Right atrium auricular region (tissue), 2 donors: ENCODE measurements around the gene AQP6. TPM values are rescaled to one million over a fixed set of nuclear protein-coding genes. Genes with fewer than 3 reads are reported as not detected.

Experiments
- DNase-seq: peaks from one replicate; pipeline ENCODE4 v3.0.0-alpha.2; 2019; ENCODE audit warnings: low spot score
- H3K27ac ChIP-seq, 2 donors: fragments of 200-600 bp; sonication (generic); 1 replicate in 1 of 2; 2 replicates in 1 of 2; pipeline ENCODE4 v1.5.1; 2016 to 2019
- H3K27me3 ChIP-seq, 2 donors: fragments of 200-600 bp; sonication (generic); one replicate each; pipeline versions ENCODE4 v1.5.1 to v1.6.0; 2017 to 2019
- H3K36me3 ChIP-seq: fragments of 200-600 bp; sonication (generic); one replicate; pipeline ENCODE4 v1.5.1; 2016
- H3K4me1 ChIP-seq, 2 donors: fragments of 200-600 bp; sonication (generic); one replicate each; pipeline versions ENCODE4 v1.5.1 to v1.6.0; 2017 to 2019
- H3K4me3 ChIP-seq, 2 donors: fragments of 200-600 bp; sonication (generic); 1 replicate in 1 of 2; 2 replicates in 1 of 2; pipeline ENCODE4 v1.5.1; 2017 to 2019; ENCODE audit warnings: mild to moderate bottlenecking in 1 of 2, moderate library complexity in 1 of 2
- H3K9me3 ChIP-seq, 2 donors: fragments of 200-600 bp; sonication (generic); one replicate each; pipeline ENCODE4 v1.5.1; 2019
- CTCF ChIP-seq, 2 donors: fragments of 200-600 bp; sonication (generic); IDR thresholded peaks; one replicate each; pipeline ENCODE4 v1.5.1; 2019; ENCODE audit warnings: antibody characterized with exemption in 2 of 2
- total RNA-seq, 2 donors: library from RNA; depleted of rRNA; stranded (reverse); fragments of >200 nt; gene quantifications; one replicate each; pipeline ENCODE4 v1.1.0, GENCODE V29; 2016

AQP6 gene
- total RNA-seq, 2 donors from 2014 or later = 0.08 TPM; not detected in 1

- Histone ChIP-seq H3K27me3 (no peaks in the 10 kb centered on the region), H3K9me3 (no peaks in the 10 kb centered on the region), H3K36me3 (no peaks in the 10 kb centered on the region), H3K4me1 (peaks cover 0 to 30% of the 10 kb centered on the region in 2 donors), H3K27ac (no peak overlapping the region), H3K4me3 (no peak overlapping the region)
- no peak for TF ChIP-seq CTCF (IDR thresholded peaks at IDR 0.05)
- DNase-seq = no peak
Measured at GRCh38 chr12:49966511-49967041, 6.2 kb upstream of the AQP6 start.

DNA sequence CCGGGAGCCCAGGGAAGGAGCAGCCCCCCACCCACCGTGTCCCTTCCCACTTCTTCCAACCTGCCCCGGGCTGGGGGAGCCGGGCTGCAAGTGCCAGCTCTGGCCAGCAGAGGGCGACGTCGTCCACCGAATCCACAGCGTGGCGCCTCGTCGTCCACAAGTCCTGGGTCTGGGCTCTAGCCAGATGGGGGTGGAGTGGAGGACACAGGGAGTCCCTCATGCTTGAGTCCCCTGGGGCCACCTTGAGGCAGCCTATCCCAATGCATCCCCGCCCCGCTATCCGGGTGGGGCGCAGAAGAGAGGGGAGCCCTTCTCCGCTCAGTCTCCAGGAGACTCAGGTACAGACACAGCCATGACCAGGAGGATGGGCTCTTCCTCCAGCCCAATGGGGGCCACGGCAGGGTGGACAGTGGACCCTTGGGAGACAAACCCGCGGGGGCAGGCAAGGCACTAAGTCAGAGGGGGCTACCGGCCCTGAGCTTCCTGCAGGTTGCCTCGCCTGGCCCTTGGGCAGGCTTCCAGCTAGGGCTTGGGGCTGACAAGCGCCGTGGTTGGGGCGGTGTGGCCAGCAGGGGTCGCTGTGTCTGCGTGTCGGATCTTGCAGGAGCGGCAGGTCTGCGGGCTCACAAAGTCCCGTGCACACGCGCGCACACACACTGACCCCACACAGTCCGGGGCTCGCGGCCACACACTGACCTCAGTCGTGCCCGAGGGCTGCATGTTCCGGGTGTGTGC, 5.5 kb upstream of the AQP6 start:
- peaks cover 0 to 27% of the 10 kb centered on the region in 2 donors for H3K4me1 ChIP-seq
- H3K27me3 ChIP-seq = no peaks in the 10 kb centered on the region
- H3K9me3 ChIP-seq = no peaks in the 10 kb centered on the region
- no peaks in the 10 kb centered on the region for H3K36me3 ChIP-seq
- DNase-seq = peak; percentile 91
- TF ChIP-seq CTCF (IDR thresholded peaks at IDR 0.05) = peak; percentile 76 to 86
- peak overlapping the region in 1 of 2 donors; percentile 44 for H3K4me3 ChIP-seq
- H3K27ac ChIP-seq = no peak overlapping the region

DNA sequence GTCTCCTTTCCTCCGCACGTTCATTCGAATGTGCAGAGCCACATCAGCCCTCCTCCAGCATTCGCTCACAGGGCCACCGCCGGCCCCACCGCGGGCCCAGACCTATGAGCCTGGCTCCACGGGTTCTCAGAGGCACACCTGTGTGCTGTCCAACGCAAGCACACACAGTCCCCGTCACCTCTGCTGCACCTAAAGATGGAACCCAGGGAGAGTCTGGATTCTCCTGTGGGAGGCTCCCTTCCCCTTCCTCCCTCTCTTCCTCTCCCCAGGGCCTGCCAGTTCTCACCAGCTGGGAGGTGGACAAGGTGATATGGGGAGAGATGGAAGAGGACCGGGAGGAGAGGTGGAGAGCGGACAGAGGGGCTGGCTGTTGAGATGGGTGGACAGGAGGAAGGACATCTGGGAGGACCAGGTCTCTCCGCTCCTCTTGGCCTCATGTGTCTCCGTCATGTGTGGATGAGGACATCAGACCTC, 4.9 kb upstream of the AQP6 start:
- Histone ChIP-seq H3K9me3 (no peaks in the 10 kb centered on the region), H3K27me3 (no peaks in the 10 kb centered on the region), H3K36me3 (no peaks in the 10 kb centered on the region), H3K4me1 (peaks cover 0 to 20% of the 10 kb centered on the region in 2 donors), H3K27ac (no peak overlapping the region), H3K4me3 (peak overlapping the region in 1 of 2 donors; percentile 44)
- no peak for DNase-seq
- no peak for TF ChIP-seq CTCF (IDR thresholded peaks at IDR 0.05)

DNA sequence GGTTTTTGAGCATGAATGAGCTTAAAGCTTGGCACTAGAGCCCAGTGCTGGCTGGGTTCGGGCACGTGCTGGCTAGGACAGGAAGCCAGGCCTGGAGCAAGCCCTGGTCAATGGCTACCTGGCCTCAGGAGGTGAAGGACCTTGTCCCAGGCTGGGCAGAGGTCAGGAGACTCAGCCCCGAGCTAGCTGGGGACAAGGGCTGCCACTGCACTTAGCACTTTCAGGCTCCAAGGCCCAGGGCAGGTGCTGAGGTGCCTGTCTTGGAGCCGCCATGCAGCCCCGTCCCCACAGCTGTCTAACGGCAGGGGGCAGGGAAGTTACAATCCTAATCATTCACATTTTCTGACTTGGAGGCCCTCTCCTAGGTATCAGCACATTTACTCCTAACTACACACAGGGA, 4.3 kb upstream of the AQP6 start:
- Histone ChIP-seq H3K9me3 (no peaks in the 10 kb centered on the region), H3K4me1 (peaks cover 0 to 16% of the 10 kb centered on the region in 2 donors), H3K36me3 (no peaks in the 10 kb centered on the region), H3K27ac (no peak overlapping the region), H3K4me3 (no peak overlapping the region), H3K27me3 (no peaks in the 10 kb centered on the region)
- DNase-seq = no peak
- no peak for TF ChIP-seq CTCF (IDR thresholded peaks at IDR 0.05)

GRCh38 chr12:49969027-49969426, 3.7 kb upstream of the AQP6 start:
- no peak for TF ChIP-seq CTCF (IDR thresholded peaks at IDR 0.05)
- H3K4me3 ChIP-seq = no peak overlapping the region
- peaks cover 0 to 15% of the 10 kb centered on the region in 2 donors for H3K4me1 ChIP-seq
- H3K27ac ChIP-seq = no peak overlapping the region
- H3K36me3 ChIP-seq = no peaks in the 10 kb centered on the region
- DNase-seq = no peak
- no peaks in the 10 kb centered on the region for H3K27me3 ChIP-seq
- H3K9me3 ChIP-seq = no peaks in the 10 kb centered on the region
